ENCODE measurements around the gene SUMF1.
A peak's percentile ranks its signal among the peaks of the same experiment; 100 is the strongest.

Gene SUMF1

DNA sequence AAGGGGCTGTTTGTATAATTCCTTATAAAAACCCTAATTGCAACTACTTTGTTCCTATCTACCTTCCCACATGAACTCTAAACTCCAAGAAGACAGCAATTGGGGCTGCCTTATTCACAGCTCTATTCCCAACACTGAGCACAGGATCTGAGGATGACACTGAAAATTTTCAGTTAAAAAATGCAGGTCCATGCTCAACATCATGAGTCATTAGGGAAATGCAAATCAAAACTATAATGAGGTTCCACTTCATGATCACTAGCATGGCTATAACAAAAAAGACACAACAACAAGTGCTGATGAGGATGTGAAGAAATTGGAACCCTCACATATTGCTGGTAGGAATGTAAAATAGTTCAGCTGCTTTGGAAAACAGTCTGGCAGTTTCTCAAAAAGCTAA lies 12.9 kb downstream of the SUMF1 start:
- Histone ChIP-seq H3K9ac (ENCODE audit: low read length) (no peak overlapping the region), H3K4me3 (ENCODE audit: low read length) (no peak overlapping the region), H3K4me1 (ENCODE audit: control insufficient read depth, insufficient read depth, low read length) (no peaks in the 10 kb centered on the region), H3K9me3 (ENCODE audit: control insufficient read depth, low read length) (no peaks in the 10 kb centered on the region), H3K36me3 (ENCODE audit: control insufficient read depth, insufficient read depth, low read length, severe bottlenecking) (no peaks in the 10 kb centered on the region), H3K27me3 (replicated peaks; ENCODE audit: control insufficient read depth, insufficient read depth, low read length) (no peaks in the 10 kb centered on the region)
- DNase-seq (ENCODE audit: low read depth), result no peak

GRCh38 chr3:4449043-4449805 lies 17.8 kb downstream of the SUMF1 start:
- Histone ChIP-seq H3K9me3 (ENCODE audit: control insufficient read depth, low read length) (no peaks in the 10 kb centered on the region), H3K9ac (ENCODE audit: low read length) (no peak overlapping the region), H3K36me3 (ENCODE audit: control insufficient read depth, insufficient read depth, low read length, severe bottlenecking) (peaks cover 13% of the 10 kb centered on the region), H3K4me3 (ENCODE audit: low read length) (no peak overlapping the region), H3K27me3 (replicated peaks; ENCODE audit: control insufficient read depth, insufficient read depth, low read length) (no peaks in the 10 kb centered on the region), H3K4me1 (ENCODE audit: control insufficient read depth, insufficient read depth, low read length) (no peaks in the 10 kb centered on the region)
- DNase-seq (ENCODE audit: low read depth), result no peak

DNA sequence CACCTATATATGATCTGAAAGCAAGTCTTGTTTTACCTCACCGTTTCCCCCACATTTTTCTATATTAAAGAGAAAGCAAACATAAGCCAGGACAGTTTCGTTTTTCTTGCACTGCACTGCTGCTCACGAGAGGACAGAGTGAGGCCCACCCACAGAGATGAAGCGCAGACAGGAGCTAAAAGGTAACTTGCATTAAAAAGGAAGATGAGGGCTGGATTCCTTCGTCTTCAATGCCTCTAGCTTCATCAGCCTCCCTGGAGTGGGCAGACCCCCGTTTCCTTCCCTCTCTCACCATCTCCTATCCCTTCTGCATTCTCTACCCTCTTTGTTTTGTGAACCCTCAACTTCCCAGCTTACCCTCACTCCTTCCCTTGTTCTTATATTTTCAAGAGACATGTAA lies 18.9 kb downstream of the SUMF1 start:
- Histone ChIP-seq H3K4me3 (ENCODE audit: low read length) (no peak overlapping the region), H3K4me1 (ENCODE audit: control insufficient read depth, insufficient read depth, low read length) (no peaks in the 10 kb centered on the region), H3K36me3 (ENCODE audit: control insufficient read depth, insufficient read depth, low read length, severe bottlenecking) (peaks cover 15% of the 10 kb centered on the region), H3K9me3 (ENCODE audit: control insufficient read depth, low read length) (no peaks in the 10 kb centered on the region), H3K9ac (ENCODE audit: low read length) (no peak overlapping the region), H3K27me3 (replicated peaks; ENCODE audit: control insufficient read depth, insufficient read depth, low read length) (no peaks in the 10 kb centered on the region)
- no peak for DNase-seq (ENCODE audit: low read depth)

GRCh38 chr3:4447295-4447999 lies 19.6 kb downstream of the SUMF1 start:
- H3K4me1 ChIP-seq (ENCODE audit: control insufficient read depth, insufficient read depth, low read length), result no peaks in the 10 kb centered on the region
- H3K4me3 ChIP-seq (ENCODE audit: low read length), result no peak overlapping the region
- DNase-seq (ENCODE audit: low read depth), result no peak
- H3K36me3 ChIP-seq (ENCODE audit: control insufficient read depth, insufficient read depth, low read length, severe bottlenecking), result peaks cover 15% of the 10 kb centered on the region
- no peaks in the 10 kb centered on the region for H3K27me3 ChIP-seq (replicated peaks; ENCODE audit: control insufficient read depth, insufficient read depth, low read length)
- no peaks in the 10 kb centered on the region for H3K9me3 ChIP-seq (ENCODE audit: control insufficient read depth, low read length)
- no peak overlapping the region for H3K9ac ChIP-seq (ENCODE audit: low read length)

- no peak for DNase-seq (ENCODE audit: low read depth)
- Histone ChIP-seq H3K9ac (ENCODE audit: low read length) (no peak overlapping the region), H3K4me1 (ENCODE audit: control insufficient read depth, insufficient read depth, low read length) (no peaks in the 10 kb centered on the region), H3K27me3 (replicated peaks; ENCODE audit: control insufficient read depth, insufficient read depth, low read length) (no peaks in the 10 kb centered on the region), H3K9me3 (ENCODE audit: control insufficient read depth, low read length) (no peaks in the 10 kb centered on the region), H3K36me3 (ENCODE audit: control insufficient read depth, insufficient read depth, low read length, severe bottlenecking) (peaks cover 10% of the 10 kb centered on the region), H3K4me3 (ENCODE audit: low read length) (no peak overlapping the region)
These were observed 26.1 kb downstream of the SUMF1 start for GRCh38 chr3:4440951-4441350.

DNA sequence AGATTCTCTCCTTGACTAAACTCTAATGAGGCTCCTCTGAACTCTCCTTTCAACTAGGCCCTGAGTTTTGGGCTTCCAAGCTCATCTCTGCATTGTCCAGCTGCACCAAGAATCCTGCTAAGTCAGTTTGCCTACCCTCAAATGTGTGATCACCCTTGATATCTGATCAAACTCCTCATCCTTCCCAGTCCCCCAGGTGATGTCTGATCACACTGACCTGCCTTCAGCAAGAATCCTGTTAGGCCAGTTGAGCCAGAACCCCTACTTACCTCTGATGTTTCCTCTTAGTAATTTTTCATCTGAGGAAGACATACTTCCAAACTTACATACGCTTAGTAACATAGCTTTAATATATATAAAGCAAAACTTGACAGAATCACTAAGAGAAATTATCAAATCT lies 28.8 kb downstream of the SUMF1 start:
- Histone ChIP-seq H3K9ac (ENCODE audit: low read length) (no peak overlapping the region), H3K36me3 (ENCODE audit: control insufficient read depth, insufficient read depth, low read length, severe bottlenecking) (no peaks in the 10 kb centered on the region), H3K27me3 (replicated peaks; ENCODE audit: control insufficient read depth, insufficient read depth, low read length) (no peaks in the 10 kb centered on the region), H3K9me3 (ENCODE audit: control insufficient read depth, low read length) (no peaks in the 10 kb centered on the region), H3K4me1 (ENCODE audit: control insufficient read depth, insufficient read depth, low read length) (no peaks in the 10 kb centered on the region), H3K4me3 (ENCODE audit: low read length) (no peak overlapping the region)
- DNase-seq (ENCODE audit: low read depth), result no peak

GRCh38 chr3:4432259-4432658 lies 34.8 kb downstream of the SUMF1 start:
- no peak overlapping the region for H3K9ac ChIP-seq (ENCODE audit: low read length)
- peaks cover 4% of the 10 kb centered on the region for H3K4me1 ChIP-seq (ENCODE audit: control insufficient read depth, insufficient read depth, low read length)
- no peak overlapping the region for H3K4me3 ChIP-seq (ENCODE audit: low read length)
- H3K27me3 ChIP-seq (replicated peaks; ENCODE audit: control insufficient read depth, insufficient read depth, low read length), result no peaks in the 10 kb centered on the region
- no peaks in the 10 kb centered on the region for H3K9me3 ChIP-seq (ENCODE audit: control insufficient read depth, low read length)
- no peak for DNase-seq (ENCODE audit: low read depth)
- no peaks in the 10 kb centered on the region for H3K36me3 ChIP-seq (ENCODE audit: control insufficient read depth, insufficient read depth, low read length, severe bottlenecking)

DNA sequence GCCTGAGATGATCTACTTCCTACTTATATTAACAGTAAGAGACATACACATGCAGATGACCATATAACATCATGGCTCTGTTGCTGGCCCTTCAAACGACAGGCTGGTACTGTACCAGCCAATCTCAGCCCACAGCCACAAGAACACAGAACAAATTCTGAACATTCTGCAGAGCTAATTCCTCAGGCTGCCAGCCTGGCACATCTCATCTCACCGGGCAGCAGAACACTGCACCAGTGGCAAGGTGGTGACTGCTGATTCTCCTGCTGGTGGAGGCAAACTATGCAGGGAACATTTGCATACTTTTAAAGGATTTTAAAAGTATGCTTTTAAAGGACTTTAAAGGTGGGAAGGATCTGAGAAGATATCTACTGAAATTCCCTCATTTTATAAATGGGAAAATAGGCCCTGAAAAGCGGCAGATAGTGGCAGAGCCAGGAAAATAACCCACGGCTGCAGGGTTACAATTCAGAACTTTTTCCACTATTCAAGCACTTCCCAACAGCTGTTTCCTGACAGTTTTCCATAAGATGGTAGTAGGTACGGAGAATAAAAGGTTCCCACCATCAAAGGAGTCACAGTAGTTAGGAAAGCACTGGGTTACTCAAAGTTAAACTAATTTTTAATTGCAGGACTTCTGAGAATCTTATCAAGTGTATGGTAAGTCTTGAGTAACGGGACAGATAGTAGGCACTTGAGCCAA lies 37.3 kb downstream of the SUMF1 start:
- no peaks in the 10 kb centered on the region for H3K9me3 ChIP-seq (ENCODE audit: control insufficient read depth, low read length)
- H3K4me1 ChIP-seq (ENCODE audit: control insufficient read depth, insufficient read depth, low read length), result peaks cover 20% of the 10 kb centered on the region
- H3K27me3 ChIP-seq (replicated peaks; ENCODE audit: control insufficient read depth, insufficient read depth, low read length), result no peaks in the 10 kb centered on the region
- no peak for DNase-seq (ENCODE audit: low read depth)
- no peaks in the 10 kb centered on the region for H3K36me3 ChIP-seq (ENCODE audit: control insufficient read depth, insufficient read depth, low read length, severe bottlenecking)
- no peak overlapping the region for H3K9ac ChIP-seq (ENCODE audit: low read length)
- H3K4me3 ChIP-seq (ENCODE audit: low read length), result no peak overlapping the region

GRCh38 chr3:4426782-4427344 lies 40.2 kb downstream of the SUMF1 start:
- Histone ChIP-seq H3K9ac (ENCODE audit: low read length) (no peak overlapping the region), H3K36me3 (ENCODE audit: control insufficient read depth, insufficient read depth, low read length, severe bottlenecking) (no peaks in the 10 kb centered on the region), H3K27me3 (replicated peaks; ENCODE audit: control insufficient read depth, insufficient read depth, low read length) (no peaks in the 10 kb centered on the region), H3K4me1 (ENCODE audit: control insufficient read depth, insufficient read depth, low read length) (peaks cover 20% of the 10 kb centered on the region), H3K9me3 (ENCODE audit: control insufficient read depth, low read length) (no peaks in the 10 kb centered on the region), H3K4me3 (ENCODE audit: low read length) (peak overlapping the region; percentile 57)
- peak; percentile 98 for DNase-seq (ENCODE audit: low read depth)

DNA sequence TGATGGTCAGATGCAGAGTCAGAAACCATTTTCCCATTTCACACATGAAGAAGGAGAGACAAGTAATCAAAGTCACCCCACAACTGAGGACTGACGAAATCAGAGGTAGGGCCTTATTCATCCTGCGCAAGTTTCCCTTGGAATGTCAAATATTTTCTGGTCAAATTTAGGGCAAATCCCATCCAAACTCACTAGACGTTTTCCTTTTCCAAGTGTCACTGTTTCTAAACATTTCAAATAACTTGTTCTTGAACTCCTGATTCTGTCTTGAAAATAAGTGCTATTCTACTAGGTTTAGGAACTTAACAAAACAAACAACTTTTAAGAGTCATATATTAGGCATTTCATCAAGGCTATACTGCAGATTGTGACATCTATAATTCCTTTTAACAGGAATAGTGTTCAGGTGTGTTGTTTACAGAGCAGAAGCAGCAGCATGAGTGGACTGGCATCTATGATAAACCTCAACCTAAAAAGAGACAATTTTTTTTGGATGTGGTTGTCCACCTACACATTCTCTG lies 40.7 kb downstream of the SUMF1 start:
- Histone ChIP-seq H3K4me1 (ENCODE audit: control insufficient read depth, insufficient read depth, low read length) (peaks cover 22% of the 10 kb centered on the region), H3K9ac (ENCODE audit: low read length) (no peak overlapping the region), H3K4me3 (ENCODE audit: low read length) (peak overlapping the region; percentile 57), H3K27me3 (replicated peaks; ENCODE audit: control insufficient read depth, insufficient read depth, low read length) (no peaks in the 10 kb centered on the region), H3K9me3 (ENCODE audit: control insufficient read depth, low read length) (no peaks in the 10 kb centered on the region), H3K36me3 (ENCODE audit: control insufficient read depth, insufficient read depth, low read length, severe bottlenecking) (no peaks in the 10 kb centered on the region)
- no peak for DNase-seq (ENCODE audit: low read depth)

DNA sequence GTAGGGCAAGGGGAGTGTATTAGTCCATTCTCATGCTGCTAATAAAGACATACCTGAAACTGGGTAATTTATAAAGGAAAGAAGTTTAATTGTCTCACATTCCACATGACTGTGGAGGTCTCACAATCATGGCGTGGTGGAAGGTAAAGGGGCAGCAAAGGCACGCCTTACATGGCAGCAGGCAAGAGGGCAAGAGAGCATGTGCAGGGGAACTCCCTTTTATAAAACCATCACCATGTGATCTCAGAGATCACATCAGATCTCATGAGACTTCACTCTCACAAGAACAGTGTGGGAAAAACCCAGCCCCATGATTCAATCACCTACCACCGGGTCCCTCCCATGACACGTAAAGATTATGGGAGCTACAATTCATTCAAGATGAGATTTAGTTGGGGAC lies 41.4 kb downstream of the SUMF1 start:
- H3K27me3 ChIP-seq (replicated peaks; ENCODE audit: control insufficient read depth, insufficient read depth, low read length), result no peaks in the 10 kb centered on the region
- no peaks in the 10 kb centered on the region for H3K9me3 ChIP-seq (ENCODE audit: control insufficient read depth, low read length)
- no peaks in the 10 kb centered on the region for H3K36me3 ChIP-seq (ENCODE audit: control insufficient read depth, insufficient read depth, low read length, severe bottlenecking)
- peaks cover 27% of the 10 kb centered on the region for H3K4me1 ChIP-seq (ENCODE audit: control insufficient read depth, insufficient read depth, low read length)
- H3K9ac ChIP-seq (ENCODE audit: low read length), result no peak overlapping the region
- no peak overlapping the region for H3K4me3 ChIP-seq (ENCODE audit: low read length)
- peak; percentile 44 for DNase-seq (ENCODE audit: low read depth)
